ENCODE results near the gene P3H1. TPM values are rescaled to one million over a fixed set of nuclear protein-coding genes. Genes with fewer than 3 reads are reported as not detected.

Gene P3H1
- total RNA-seq, 1 experiment from 2014 or later, result 18.1 TPM

DNA sequence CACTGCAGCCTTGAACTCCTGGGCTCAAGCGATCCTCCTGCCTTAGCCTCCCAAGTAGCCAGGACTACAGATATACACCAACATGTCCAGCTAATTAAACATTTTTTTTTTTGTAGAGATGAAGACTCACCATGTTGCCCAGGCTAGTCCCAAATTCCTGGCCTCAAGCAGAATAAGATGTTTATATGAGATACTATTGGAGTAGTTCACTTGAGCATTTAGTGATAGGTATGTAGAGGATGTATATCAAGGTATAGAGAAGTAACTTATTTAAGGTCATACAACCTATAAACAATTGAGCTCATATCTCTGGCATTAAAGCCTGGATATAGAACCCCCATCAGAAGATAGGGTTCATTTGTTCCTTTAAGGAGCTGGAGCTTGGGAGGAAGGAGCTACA is 13.3 kb upstream of the P3H1 start:
- Histone ChIP-seq H4K20me1 (ENCODE audit: insufficient read depth, low read depth, low read length) (no peaks in the 10 kb centered on the region), H3K4me3 (ENCODE audit: low read length) (no peak overlapping the region), H3K9ac (ENCODE audit: low read length) (no peak overlapping the region), H3K9me3 (ENCODE audit: low read length) (no peaks in the 10 kb centered on the region), H2AFZ (ENCODE audit: low read length) (no peak overlapping the region), H3K4me2 (ENCODE audit: low read depth, low read length, poor library complexity, severe bottlenecking) (no peak overlapping the region), H3K36me3 (ENCODE audit: insufficient read depth, low read length) (peaks cover 15% of the 10 kb centered on the region), H3K27me3 (ENCODE audit: low read length) (no peaks in the 10 kb centered on the region), H3K79me2 (ENCODE audit: low read length) (no peaks in the 10 kb centered on the region; the same call in 1 of the 2 replicates), H3K4me1 (ENCODE audit: low read length) (no peaks in the 10 kb centered on the region), H3K9me2 (replicated peaks; ENCODE audit: insufficient read depth, low read length) (no peaks in the 10 kb centered on the region), H3K27ac (ENCODE audit: low read length) (no peak overlapping the region)
- no peak for DNase-seq

GRCh38 chr1:42779725-42780124 is 12.9 kb upstream of the P3H1 start:
- no peak overlapping the region for H2AFZ ChIP-seq (ENCODE audit: low read length)
- no peaks in the 10 kb centered on the region; the same call in 1 of the 2 replicates for H3K79me2 ChIP-seq (ENCODE audit: low read length)
- H3K4me1 ChIP-seq (ENCODE audit: low read length), result no peaks in the 10 kb centered on the region
- no peak overlapping the region for H3K4me3 ChIP-seq (ENCODE audit: low read length)
- peaks cover 17% of the 10 kb centered on the region for H3K36me3 ChIP-seq (ENCODE audit: insufficient read depth, low read length)
- DNase-seq, result no peak
- no peaks in the 10 kb centered on the region for H3K9me2 ChIP-seq (replicated peaks; ENCODE audit: insufficient read depth, low read length)
- no peak overlapping the region for H3K27ac ChIP-seq (ENCODE audit: low read length)
- H3K27me3 ChIP-seq (ENCODE audit: low read length), result no peaks in the 10 kb centered on the region
- no peaks in the 10 kb centered on the region for H3K9me3 ChIP-seq (ENCODE audit: low read length)
- H3K9ac ChIP-seq (ENCODE audit: low read length), result no peak overlapping the region
- H4K20me1 ChIP-seq (ENCODE audit: insufficient read depth, low read depth, low read length), result no peaks in the 10 kb centered on the region
- no peak overlapping the region for H3K4me2 ChIP-seq (ENCODE audit: low read depth, low read length, poor library complexity, severe bottlenecking)

- Histone ChIP-seq H4K20me1 (ENCODE audit: insufficient read depth, low read depth, low read length) (no peaks in the 10 kb centered on the region), H3K36me3 (ENCODE audit: insufficient read depth, low read length) (peaks cover 20% of the 10 kb centered on the region), H3K9ac (ENCODE audit: low read length) (no peak overlapping the region), H3K27ac (ENCODE audit: low read length) (no peak overlapping the region), H3K4me2 (ENCODE audit: low read depth, low read length, poor library complexity, severe bottlenecking) (no peak overlapping the region), H2AFZ (ENCODE audit: low read length) (no peak overlapping the region), H3K4me1 (ENCODE audit: low read length) (no peaks in the 10 kb centered on the region), H3K9me2 (replicated peaks; ENCODE audit: insufficient read depth, low read length) (no peaks in the 10 kb centered on the region), H3K4me3 (ENCODE audit: low read length) (no peak overlapping the region), H3K27me3 (ENCODE audit: low read length) (no peaks in the 10 kb centered on the region), H3K9me3 (ENCODE audit: low read length) (no peaks in the 10 kb centered on the region), H3K79me2 (ENCODE audit: low read length) (peaks cover 5% of the 10 kb centered on the region)
- DNase-seq, result peak; percentile 80
These were observed 11.0 kb upstream of the P3H1 start for GRCh38 chr1:42777852-42778251.

- Histone ChIP-seq H2AFZ (ENCODE audit: low read length) (no peak overlapping the region), H3K4me3 (ENCODE audit: low read length) (no peak overlapping the region), H3K27me3 (ENCODE audit: low read length) (no peaks in the 10 kb centered on the region), H3K9me3 (ENCODE audit: low read length) (no peaks in the 10 kb centered on the region), H3K27ac (ENCODE audit: low read length) (no peak overlapping the region), H3K9me2 (replicated peaks; ENCODE audit: insufficient read depth, low read length) (no peaks in the 10 kb centered on the region), H3K4me1 (ENCODE audit: low read length) (no peaks in the 10 kb centered on the region), H4K20me1 (ENCODE audit: insufficient read depth, low read depth, low read length) (no peaks in the 10 kb centered on the region), H3K36me3 (ENCODE audit: insufficient read depth, low read length) (peaks cover 20% of the 10 kb centered on the region), H3K9ac (ENCODE audit: low read length) (no peak overlapping the region), H3K4me2 (ENCODE audit: low read depth, low read length, poor library complexity, severe bottlenecking) (no peak overlapping the region), H3K79me2 (ENCODE audit: low read length) (peaks cover 18% of the 10 kb centered on the region)
- no peak for DNase-seq
These were observed 9.7 kb upstream of the P3H1 start for GRCh38 chr1:42776502-42776901.

GRCh38 chr1:42774928-42775526 is 8.2 kb upstream of the P3H1 start:
- Histone ChIP-seq H3K4me1 (ENCODE audit: low read length) (peaks cover 5% of the 10 kb centered on the region), H3K9me3 (ENCODE audit: low read length) (no peaks in the 10 kb centered on the region), H3K27me3 (ENCODE audit: low read length) (no peaks in the 10 kb centered on the region), H3K9ac (ENCODE audit: low read length) (no peak overlapping the region), H3K27ac (ENCODE audit: low read length) (no peak overlapping the region), H3K79me2 (ENCODE audit: low read length) (peaks cover 33% of the 10 kb centered on the region), H3K36me3 (ENCODE audit: insufficient read depth, low read length) (peaks cover 16% of the 10 kb centered on the region), H4K20me1 (ENCODE audit: insufficient read depth, low read depth, low read length) (no peaks in the 10 kb centered on the region), H3K4me2 (ENCODE audit: low read depth, low read length, poor library complexity, severe bottlenecking) (no peak overlapping the region), H3K4me3 (ENCODE audit: low read length) (no peak overlapping the region), H3K9me2 (replicated peaks; ENCODE audit: insufficient read depth, low read length) (no peaks in the 10 kb centered on the region), H2AFZ (ENCODE audit: low read length) (no peak overlapping the region)
- no peak for DNase-seq

DNA sequence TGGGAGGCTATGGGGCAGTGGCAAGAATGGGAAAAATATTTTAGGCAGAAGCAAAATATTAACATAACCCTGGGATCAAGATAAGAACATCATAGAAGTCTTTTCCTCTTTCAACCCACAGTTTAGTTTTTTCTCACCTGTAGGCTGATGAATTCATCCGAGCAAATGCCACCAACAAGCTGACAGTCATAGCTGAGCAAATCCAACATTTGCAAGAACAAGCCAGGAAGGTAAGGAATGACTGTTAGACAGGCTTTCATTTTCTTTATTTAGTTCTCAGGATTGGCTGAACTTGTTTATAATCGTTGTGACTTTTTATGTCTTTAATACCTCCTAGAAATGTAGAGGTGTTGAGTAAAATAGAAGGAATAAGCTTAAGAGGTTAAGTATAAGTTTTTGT is 6.6 kb upstream of the P3H1 start:
- no peaks in the 10 kb centered on the region for H3K9me2 ChIP-seq (replicated peaks; ENCODE audit: insufficient read depth, low read length)
- H4K20me1 ChIP-seq (ENCODE audit: insufficient read depth, low read depth, low read length), result no peaks in the 10 kb centered on the region
- H3K4me2 ChIP-seq (ENCODE audit: low read depth, low read length, poor library complexity, severe bottlenecking), result no peak overlapping the region
- H2AFZ ChIP-seq (ENCODE audit: low read length), result no peak overlapping the region
- no peaks in the 10 kb centered on the region for H3K27me3 ChIP-seq (ENCODE audit: low read length)
- H3K36me3 ChIP-seq (ENCODE audit: insufficient read depth, low read length), result peaks cover 14% of the 10 kb centered on the region
- H3K9ac ChIP-seq (ENCODE audit: low read length), result no peak overlapping the region
- H3K4me3 ChIP-seq (ENCODE audit: low read length), result no peak overlapping the region
- H3K27ac ChIP-seq (ENCODE audit: low read length), result no peak overlapping the region
- H3K9me3 ChIP-seq (ENCODE audit: low read length), result no peaks in the 10 kb centered on the region
- no peak for DNase-seq
- peaks cover 48% of the 10 kb centered on the region for H3K79me2 ChIP-seq (ENCODE audit: low read length)
- H3K4me1 ChIP-seq (ENCODE audit: low read length), result peaks cover 11% of the 10 kb centered on the region

GRCh38 chr1:42769811-42770210 is 3.0 kb upstream of the P3H1 start:
- Histone ChIP-seq H2AFZ (ENCODE audit: low read length) (no peak overlapping the region), H3K4me2 (ENCODE audit: low read depth, low read length, poor library complexity, severe bottlenecking) (no peak overlapping the region), H4K20me1 (ENCODE audit: insufficient read depth, low read depth, low read length) (no peaks in the 10 kb centered on the region), H3K4me3 (ENCODE audit: low read length) (no peak overlapping the region), H3K9ac (ENCODE audit: low read length) (no peak overlapping the region), H3K9me3 (ENCODE audit: low read length) (no peaks in the 10 kb centered on the region), H3K27me3 (ENCODE audit: low read length) (no peaks in the 10 kb centered on the region), H3K79me2 (ENCODE audit: low read length) (peaks cover 79% of the 10 kb centered on the region), H3K4me1 (ENCODE audit: low read length) (peaks cover 27% of the 10 kb centered on the region), H3K9me2 (replicated peaks; ENCODE audit: insufficient read depth, low read length) (no peaks in the 10 kb centered on the region), H3K27ac (ENCODE audit: low read length) (no peak overlapping the region), H3K36me3 (ENCODE audit: insufficient read depth, low read length) (0 out of 2 replicates have a peak, but pooled peaks cover 3% of the 10 kb centered on the region)
- DNase-seq, result no peak

DNA sequence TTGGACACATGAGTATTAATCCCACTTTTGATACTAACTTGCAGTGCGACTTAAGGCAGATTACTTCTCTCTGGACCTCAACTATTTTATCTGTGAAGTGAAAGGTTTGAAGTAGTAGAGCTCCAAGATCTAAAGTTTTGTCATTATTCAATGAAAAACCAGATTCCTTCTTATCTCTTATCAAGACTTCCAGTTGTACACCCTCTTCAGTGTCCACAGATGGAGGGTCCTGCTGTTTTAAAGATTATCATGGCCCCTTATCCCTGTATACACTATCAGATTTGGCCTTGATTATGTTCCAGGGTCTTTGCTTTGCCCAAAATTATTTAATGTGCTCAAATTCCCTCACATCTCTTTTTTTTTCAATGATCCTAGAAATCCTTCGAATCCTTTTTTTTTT is 1.3 kb upstream of the P3H1 start:
- H3K36me3 ChIP-seq (ENCODE audit: insufficient read depth, low read length), result no peaks in the 10 kb centered on the region
- DNase-seq, result no peak
- no peaks in the 10 kb centered on the region for H4K20me1 ChIP-seq (ENCODE audit: insufficient read depth, low read depth, low read length)
- no peak overlapping the region for H3K27ac ChIP-seq (ENCODE audit: low read length)
- peak overlapping the region; percentile 87 for H3K4me3 ChIP-seq (ENCODE audit: low read length)
- H3K79me2 ChIP-seq (ENCODE audit: low read length), result peaks cover 86% of the 10 kb centered on the region
- H3K27me3 ChIP-seq (ENCODE audit: low read length), result no peaks in the 10 kb centered on the region
- peak overlapping the region; percentile 94 for H3K4me2 ChIP-seq (ENCODE audit: low read depth, low read length, poor library complexity, severe bottlenecking)
- peak overlapping the region; percentile 83 for H3K9ac ChIP-seq (ENCODE audit: low read length)
- peaks cover 32% of the 10 kb centered on the region for H3K4me1 ChIP-seq (ENCODE audit: low read length)
- no peaks in the 10 kb centered on the region for H3K9me2 ChIP-seq (replicated peaks; ENCODE audit: insufficient read depth, low read length)
- no peaks in the 10 kb centered on the region for H3K9me3 ChIP-seq (ENCODE audit: low read length)
- no peak overlapping the region for H2AFZ ChIP-seq (ENCODE audit: low read length)
